Ecto neural progenitor cell (in vitro differentiated cells): Measurements from ENCODE around the gene OLFML3.

Source experiments
- DNase-seq: peaks from one replicate; pipeline ENCODE4 v3.0.0-alpha.2; 2018; ENCODE audit warnings: low spot score

OLFML3 gene

GRCh38 chr1:113950908-113951307 is 28.4 kb upstream of the OLFML3 start:
- DNase-seq: no peak

- no peak for DNase-seq
Measured at GRCh38 chr1:113951719-113952118, 27.6 kb upstream of the OLFML3 start.

GRCh38 chr1:113957984-113958383 is 21.3 kb upstream of the OLFML3 start:
- no peak for DNase-seq

GRCh38 chr1:113958691-113959090 is 20.6 kb upstream of the OLFML3 start:
- no peak for DNase-seq

- DNase-seq: no peak
Measured at GRCh38 chr1:113963281-113963906, 15.9 kb upstream of the OLFML3 start.

DNA sequence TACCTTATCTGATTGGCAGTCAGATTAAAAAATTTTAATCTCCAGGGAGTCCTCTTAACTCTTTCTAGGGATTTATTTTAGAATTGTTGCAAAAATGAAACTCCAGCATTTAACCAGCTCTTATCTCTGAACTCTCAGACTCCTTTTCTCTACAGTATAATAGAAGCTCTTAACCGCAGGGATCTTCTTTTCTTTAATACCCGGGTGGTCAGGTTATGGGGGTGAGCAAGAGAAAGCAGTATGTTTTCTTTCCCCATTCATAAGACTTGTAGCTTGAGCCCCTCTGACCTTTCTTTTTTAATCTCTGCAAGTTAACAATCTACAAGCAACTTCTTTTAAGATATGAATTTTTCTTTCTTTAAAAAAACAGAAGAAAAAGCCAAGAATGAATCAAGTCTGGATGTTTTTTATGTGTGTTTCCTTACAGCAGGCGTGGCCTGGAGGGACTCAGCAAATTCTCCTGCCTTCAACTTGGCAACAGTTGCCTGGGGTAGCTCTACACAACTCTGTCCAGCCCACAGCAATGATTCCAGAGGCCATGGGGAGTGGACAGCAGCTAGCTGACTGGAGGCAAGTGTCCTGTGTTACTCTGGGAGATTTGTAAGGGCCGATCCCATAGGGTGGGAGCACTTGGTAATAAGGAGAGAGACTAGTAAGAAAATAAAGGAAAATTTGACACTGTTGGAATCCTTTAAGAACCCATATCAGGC is 13.4 kb upstream of the OLFML3 start:
- DNase-seq: no peak

GRCh38 chr1:113972954-113973353 is 6.3 kb upstream of the OLFML3 start:
- DNase-seq: no peak

GRCh38 chr1:113975211-113975895 is 3.9 kb upstream of the OLFML3 start:
- no peak for DNase-seq

DNA sequence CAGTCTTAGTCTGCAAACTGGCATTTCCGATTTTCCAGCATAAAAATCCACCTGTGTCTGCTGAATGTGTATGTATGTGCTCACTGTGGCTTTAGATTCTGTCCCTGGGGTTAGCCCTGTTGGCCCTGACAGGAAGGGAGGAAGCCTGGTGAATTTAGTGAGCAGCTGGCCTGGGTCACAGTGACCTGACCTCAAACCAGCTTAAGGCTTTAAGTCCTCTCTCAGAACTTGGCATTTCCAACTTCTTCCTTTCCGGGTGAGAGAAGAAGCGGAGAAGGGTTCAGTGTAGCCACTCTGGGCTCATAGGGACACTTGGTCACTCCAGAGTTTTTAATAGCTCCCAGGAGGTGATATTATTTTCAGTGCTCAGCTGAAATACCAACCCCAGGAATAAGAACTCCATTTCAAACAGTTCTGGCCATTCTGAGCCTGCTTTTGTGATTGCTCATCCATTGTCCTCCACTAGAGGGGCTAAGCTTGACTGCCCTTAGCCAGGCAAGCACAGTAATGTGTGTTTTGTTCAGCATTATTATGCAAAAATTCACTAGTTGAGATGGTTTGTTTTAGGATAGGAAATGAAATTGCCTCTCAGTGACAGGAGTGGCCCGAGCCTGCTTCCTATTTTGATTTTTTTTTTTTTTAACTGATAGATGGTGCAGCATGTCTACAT is 2.5 kb upstream of the OLFML3 start:
- peak; percentile 66 for DNase-seq

DNA sequence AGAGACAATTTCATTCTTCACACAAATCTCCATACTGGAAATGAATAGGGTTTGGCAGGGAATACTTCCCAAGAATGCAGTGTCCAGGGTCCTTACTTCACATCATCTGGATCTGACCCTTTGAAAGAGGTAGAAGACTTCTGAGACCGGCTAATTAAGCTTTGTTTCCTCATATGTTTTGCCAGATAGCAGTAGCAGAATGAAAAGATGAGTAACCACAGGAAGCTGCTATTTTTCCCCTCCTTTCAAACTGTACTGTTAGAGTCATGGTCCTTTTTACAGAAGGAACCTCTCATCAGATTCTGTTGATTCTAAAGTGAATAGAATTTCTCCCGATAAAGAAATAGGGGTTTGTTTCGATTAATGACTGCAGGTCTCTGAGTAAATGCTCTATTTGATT is 1.4 kb upstream of the OLFML3 start:
- DNase-seq: no peak

DNA sequence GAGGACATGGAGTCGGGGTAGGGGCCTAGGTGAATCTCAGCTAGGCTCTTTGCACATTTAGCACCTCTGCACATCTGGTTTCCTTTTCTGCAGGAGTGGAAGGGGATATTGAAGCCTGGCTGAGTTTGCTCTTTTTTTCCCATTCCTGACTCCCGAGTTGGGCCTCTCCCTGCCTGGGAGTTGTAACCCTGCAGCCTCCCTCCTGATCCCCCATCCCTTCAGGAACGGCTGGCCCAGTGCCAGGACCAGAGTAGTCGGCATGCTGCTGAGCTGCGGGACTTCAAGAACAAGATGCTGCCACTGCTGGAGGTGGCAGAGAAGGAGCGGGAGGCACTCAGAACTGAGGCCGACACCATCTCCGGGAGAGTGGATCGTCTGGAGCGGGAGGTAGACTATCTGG is 836 bp downstream of the OLFML3 start:
- no peak for DNase-seq

DNA sequence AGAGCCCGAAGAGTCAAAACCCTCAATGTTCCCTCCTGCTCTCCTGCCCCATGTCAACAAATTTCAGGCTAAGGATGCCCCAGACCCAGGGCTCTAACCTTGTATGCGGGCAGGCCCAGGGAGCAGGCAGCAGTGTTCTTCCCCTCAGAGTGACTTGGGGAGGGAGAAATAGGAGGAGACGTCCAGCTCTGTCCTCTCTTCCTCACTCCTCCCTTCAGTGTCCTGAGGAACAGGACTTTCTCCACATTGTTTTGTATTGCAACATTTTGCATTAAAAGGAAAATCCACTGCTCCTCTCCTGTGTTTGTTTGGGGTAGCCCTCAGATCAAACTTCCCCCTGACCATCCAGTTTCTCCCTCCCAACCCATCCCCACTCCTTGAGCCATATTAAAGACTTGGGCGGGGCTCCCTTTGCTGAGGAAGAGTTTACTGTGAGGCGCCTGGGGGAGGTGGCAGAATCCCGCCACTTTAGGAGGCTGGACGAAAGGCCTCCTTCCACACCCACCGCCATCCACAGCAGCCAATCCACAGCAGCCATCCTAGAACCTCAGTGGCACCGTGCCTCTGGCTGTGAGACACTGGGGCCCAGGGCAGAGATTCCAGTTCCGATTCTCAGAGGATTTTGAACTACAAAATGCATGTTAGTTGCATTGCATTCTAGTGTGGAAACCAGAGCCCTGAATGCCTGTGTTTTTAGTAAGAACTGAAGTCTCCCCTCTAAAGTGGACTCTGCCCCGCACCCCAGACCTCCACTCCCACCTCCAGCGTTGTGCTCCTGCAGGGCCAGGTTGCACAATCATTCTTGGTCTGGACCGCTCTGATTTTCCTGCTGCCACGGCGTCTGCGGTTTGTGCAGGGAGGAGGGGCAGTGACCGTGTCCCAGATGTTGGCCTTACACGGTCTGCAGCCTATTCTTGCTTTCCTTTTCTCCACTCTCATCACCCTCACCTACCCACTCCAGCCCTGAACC is 3.0 kb downstream of the OLFML3 start:
- no peak for DNase-seq

DNA sequence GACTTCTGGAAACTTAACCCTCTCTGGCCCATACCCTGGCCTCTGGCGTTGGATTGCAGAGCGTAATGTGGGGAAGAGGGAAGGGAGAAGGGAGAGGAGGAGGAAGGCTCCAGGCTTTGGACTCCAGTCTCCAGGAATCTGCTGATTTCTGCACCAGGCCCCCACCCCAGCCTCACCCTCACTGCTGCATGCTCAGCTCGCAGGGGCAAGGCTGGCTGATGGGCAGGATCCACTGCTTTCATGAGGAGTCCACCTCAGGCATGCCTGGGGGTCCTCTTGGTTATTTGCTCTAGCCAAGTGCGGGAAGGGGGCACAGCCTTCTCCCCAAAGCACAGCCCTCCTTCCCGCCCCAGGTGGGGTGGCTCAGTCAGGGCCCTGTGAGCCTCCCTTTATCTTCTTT is 3.7 kb downstream of the OLFML3 start:
- DNase-seq: no peak

DNA sequence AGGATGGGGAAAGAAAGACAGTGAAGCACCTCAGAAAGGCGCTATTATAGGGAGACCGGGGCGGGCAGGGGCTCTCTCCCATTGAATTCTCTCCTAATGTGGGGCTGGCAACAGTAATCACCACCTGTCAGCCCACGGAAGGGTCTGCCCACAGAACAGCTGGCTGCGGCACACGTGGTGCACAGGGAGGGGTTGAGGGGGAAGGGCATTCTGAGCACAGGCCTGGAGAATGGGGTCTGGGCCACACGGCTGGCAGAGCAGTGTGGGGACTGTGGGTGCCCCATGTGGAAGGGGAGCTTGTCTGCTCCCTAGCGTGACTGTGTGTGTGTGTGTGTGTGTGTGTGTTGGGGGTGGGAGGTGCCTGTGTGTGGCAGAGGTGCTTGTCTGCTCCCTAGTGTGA is 4.1 kb downstream of the OLFML3 start:
- DNase-seq: no peak

GRCh38 chr1:113983826-113984225 is 4.6 kb downstream of the OLFML3 start:
- no peak for DNase-seq

- DNase-seq: no peak
Measured at GRCh38 chr1:113984710-113985109, 5.4 kb downstream of the OLFML3 start.

- no peak for DNase-seq
Measured at GRCh38 chr1:113986802-113987201, 7.5 kb downstream of the OLFML3 start.

- DNase-seq: no peak
Measured at GRCh38 chr1:113987259-113987658, 8.0 kb downstream of the OLFML3 start.

- no peak for DNase-seq
Measured at GRCh38 chr1:113990530-113990929, 11.3 kb downstream of the OLFML3 start.

- DNase-seq: no peak
Measured at GRCh38 chr1:113990961-113991360, 11.7 kb downstream of the OLFML3 start.

DNA sequence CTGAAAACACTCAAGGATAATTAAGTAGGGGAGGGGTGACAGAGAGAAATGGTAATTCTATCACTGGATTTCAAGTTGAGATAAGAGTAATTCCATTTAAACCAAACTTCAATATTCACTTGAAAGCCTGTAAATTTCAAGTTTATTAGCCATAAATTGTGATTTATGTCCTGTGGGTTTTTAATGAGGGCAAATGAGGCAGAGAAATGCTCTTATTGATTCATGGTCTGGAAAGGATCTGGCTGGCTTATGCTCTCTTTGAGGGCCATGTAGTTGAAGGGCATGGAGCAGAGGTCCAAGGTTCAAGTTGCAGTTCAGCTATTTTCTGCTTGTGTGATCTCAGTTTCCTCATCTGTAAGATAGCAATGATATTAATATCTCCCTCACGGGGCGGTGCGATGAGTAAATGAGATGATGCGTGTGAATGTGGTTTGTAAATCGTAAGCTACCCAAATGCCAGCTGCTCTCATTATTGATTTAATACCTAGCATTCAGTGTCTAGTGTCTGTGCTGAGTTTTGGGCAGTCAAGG is 12.3 kb downstream of the OLFML3 start:
- no peak for DNase-seq
